Caco-2 (cell line): ENCODE results near the gene IFI27L1. TPM values are rescaled to one million over a fixed set of nuclear protein-coding genes. Genes with fewer than 3 reads are reported as not detected.

Experiments used
- BruUV-seq: library from RNA; stranded (reverse); fragments of 400-500 nt; replicated peaks from 2 replicates; lab custom pipeline; 2021; lab: Mats Ljungman, UMichigan
- CTCF ChIA-PET: fragments of 300-600 bp; sonication (Branson Sonifier 250); formaldehyde crosslinking; loops from one replicate; lab custom pipeline; 2022; ENCODE audit warnings: antibody characterized with exemption; lab: Charles Lee
- POLR2A ChIA-PET: fragments of 300-600 bp; sonication (Branson Sonifier 250); formaldehyde crosslinking; loops from one replicate; lab custom pipeline; 2022; ENCODE audit warnings: antibody characterized with exemption; lab: Charles Lee
- DNase-seq, 2 experiments: peaks; one replicate each; pipeline versions ENCODE4 v3.0.0 to v3.0.0-alpha.2; 2020 to 2022
- H3K27me3 ChIP-seq: replicated peaks from 2 replicates; pipeline ENCODE4 v1.6.0; 2011; ENCODE audit warnings: low read length; ENCODE audit not compliant: control insufficient read depth, insufficient read depth
- H3K36me3 ChIP-seq: 2 replicates; pipeline ENCODE4 v1.5.1; 2011; ENCODE audit warnings: low read length; ENCODE audit not compliant: control insufficient read depth, insufficient read depth
- H3K4me1 ChIP-seq: fragments of 250-450 bp; sonication (Bioruptor Pico); 2 replicates; pipeline ENCODE4 v1.5.1; 2020; ENCODE audit warnings: mild to moderate bottlenecking
- H3K4me3 ChIP-seq: 2 replicates; pipeline ENCODE4 v1.5.1; 2011; ENCODE audit warnings: low read depth, mild to moderate bottlenecking, control low read depth, low read length
- H3K9me3 ChIP-seq: fragments of 250-450 bp; sonication (Bioruptor Pico); 2 replicates; pipeline ENCODE4 v1.5.1; 2020; ENCODE audit warnings: mild to moderate bottlenecking, moderate library complexity
- H3K27ac Mint-ChIP-seq: one replicate; pipeline ENCODE4 v1.8.0; 2022; ENCODE audit warnings: mixed read lengths; ENCODE audit not compliant: unreplicated experiment
- H3K27me3 Mint-ChIP-seq: one replicate; pipeline ENCODE4 v1.8.0; 2022; ENCODE audit warnings: mixed read lengths; ENCODE audit not compliant: insufficient read depth, unreplicated experiment
- H3K36me3 Mint-ChIP-seq: one replicate; pipeline ENCODE4 v1.8.0; 2022; ENCODE audit warnings: mild to moderate bottlenecking, mixed read lengths; ENCODE audit not compliant: insufficient read depth, unreplicated experiment
- H3K4me1 Mint-ChIP-seq: one replicate; pipeline ENCODE4 v1.8.0; 2022; ENCODE audit warnings: low read depth, mixed read lengths; ENCODE audit not compliant: unreplicated experiment
- H3K4me3 Mint-ChIP-seq: one replicate; pipeline ENCODE4 v1.8.0; 2022; ENCODE audit warnings: mild to moderate bottlenecking, moderate library complexity, mixed read lengths; ENCODE audit not compliant: unreplicated experiment
- H3K9me3 Mint-ChIP-seq: one replicate; pipeline ENCODE4 v1.8.0; 2022; ENCODE audit warnings: mixed read lengths; ENCODE audit not compliant: unreplicated experiment
- intact Hi-C: fragments of 100-400 bp; cut with micrococcal nuclease; formaldehyde crosslinking; loops from one replicate; pipeline ENCODE4 v1.10.0; 2022; ENCODE audit not compliant: unreplicated experiment
- total RNA-seq: library from RNA; stranded (reverse); gene quantifications from 2 replicates; pipeline ENCODE4 v1.2.3, GENCODE V29; 2022
- TF ChIP-seq, protein P1 (sequence below), 2 experiments: fragments of 200-600 bp in 1 of 2; IDR thresholded peaks; 1 replicate in 1 of 2; 2 replicates in 1 of 2; pipeline versions ENCODE4 v1.5.1 to v1.8.0; 2011 to 2022; ENCODE audit warnings: antibody characterized with exemption in 1 of 2, control low read depth in 1 of 2, inconsistent platforms in 1 of 2, low read depth in 1 of 2, low read length in 1 of 2, mild to moderate bottlenecking in 1 of 2, moderate library complexity in 1 of 2; ENCODE audit not compliant: insufficient read depth in 1 of 2, severe bottlenecking in 1 of 2, unreplicated experiment in 1 of 2

Gene IFI27L1
- total RNA-seq, 1 experiment from 2014 or later, result 13.6 TPM

DNA sequence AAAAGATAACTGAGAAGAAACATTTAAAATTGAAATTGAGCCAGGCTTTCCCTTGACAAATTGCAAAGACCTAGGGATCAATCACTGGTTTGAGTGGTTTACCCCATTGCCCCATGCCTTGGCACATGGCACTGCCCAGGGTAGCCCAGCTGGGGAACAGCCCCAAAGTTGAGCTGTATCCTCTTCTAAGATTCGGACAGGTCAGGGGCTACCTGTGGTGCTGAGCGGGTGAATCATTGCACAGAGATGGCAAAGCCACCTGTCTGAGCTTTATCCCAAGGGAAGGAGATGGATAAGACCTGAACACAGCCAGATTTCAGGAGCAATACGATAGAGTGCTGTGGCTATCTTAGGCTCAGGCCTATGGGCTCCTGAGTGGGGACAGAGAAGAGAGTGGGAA is 41.3 kb downstream of the IFI27L1 start:
- Mint-ChIP-seq H3K27ac (no peak overlapping the region), H3K4me3 (no peak overlapping the region), H3K9me3 (no peaks in the 10 kb centered on the region), H3K36me3 (no peaks in the 10 kb centered on the region), H3K27me3 (peaks cover 4% of the 10 kb centered on the region), H3K4me1 (no peaks in the 10 kb centered on the region)
- DNase-seq, result no peak
- no peaks in the 10 kb centered on the region for H3K9me3 ChIP-seq
- no peaks in the 10 kb centered on the region for H3K36me3 ChIP-seq
- intact Hi-C loops, result no loop called here
- H3K27me3 ChIP-seq, result 0 out of 2 replicates have a peak, but pooled peaks cover 1% of the 10 kb centered on the region
- BruUV-seq, result no TSS peak
- POLR2A ChIA-PET, result no interaction called here
- H3K4me3 ChIP-seq, result no peak overlapping the region
- H3K4me1 ChIP-seq, result no peaks in the 10 kb centered on the region
- CTCF ChIA-PET, result interaction anchor here (0.6 kb wide), 1 partner anchor 17 kb away, joined by 6 read pairs; no protein-coding TSS in a partner anchor
- TF ChIP-seq, protein P1, sequence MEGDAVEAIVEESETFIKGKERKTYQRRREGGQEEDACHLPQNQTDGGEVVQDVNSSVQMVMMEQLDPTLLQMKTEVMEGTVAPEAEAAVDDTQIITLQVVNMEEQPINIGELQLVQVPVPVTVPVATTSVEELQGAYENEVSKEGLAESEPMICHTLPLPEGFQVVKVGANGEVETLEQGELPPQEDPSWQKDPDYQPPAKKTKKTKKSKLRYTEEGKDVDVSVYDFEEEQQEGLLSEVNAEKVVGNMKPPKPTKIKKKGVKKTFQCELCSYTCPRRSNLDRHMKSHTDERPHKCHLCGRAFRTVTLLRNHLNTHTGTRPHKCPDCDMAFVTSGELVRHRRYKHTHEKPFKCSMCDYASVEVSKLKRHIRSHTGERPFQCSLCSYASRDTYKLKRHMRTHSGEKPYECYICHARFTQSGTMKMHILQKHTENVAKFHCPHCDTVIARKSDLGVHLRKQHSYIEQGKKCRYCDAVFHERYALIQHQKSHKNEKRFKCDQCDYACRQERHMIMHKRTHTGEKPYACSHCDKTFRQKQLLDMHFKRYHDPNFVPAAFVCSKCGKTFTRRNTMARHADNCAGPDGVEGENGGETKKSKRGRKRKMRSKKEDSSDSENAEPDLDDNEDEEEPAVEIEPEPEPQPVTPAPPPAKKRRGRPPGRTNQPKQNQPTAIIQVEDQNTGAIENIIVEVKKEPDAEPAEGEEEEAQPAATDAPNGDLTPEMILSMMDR (IDR thresholded peaks at IDR 0.05; ENCODE audit: insufficient read depth in 1 of 2, low read depth in 1 of 2, low read length in 1 of 2, severe bottlenecking in 1 of 2, unreplicated experiment in 1 of 2), result no peak

GRCh38 chr14:94123296-94123695 is 42.2 kb downstream of the IFI27L1 start:
- ChIA-PET POLR2A (no interaction called here), CTCF (no interaction called here)
- H3K27me3 ChIP-seq, result 0 out of 2 replicates have a peak, but pooled peaks cover 1% of the 10 kb centered on the region
- BruUV-seq, result no TSS peak
- no peak overlapping the region for H3K27ac Mint-ChIP-seq
- H3K9me3 Mint-ChIP-seq, result no peaks in the 10 kb centered on the region
- intact Hi-C loops, result no loop called here
- H3K36me3 ChIP-seq, result no peaks in the 10 kb centered on the region
- H3K4me3 ChIP-seq, result no peak overlapping the region
- no peak for DNase-seq
- no peaks in the 10 kb centered on the region for H3K36me3 Mint-ChIP-seq
- H3K4me1 Mint-ChIP-seq, result no peaks in the 10 kb centered on the region
- H3K4me3 Mint-ChIP-seq, result no peak overlapping the region
- H3K27me3 Mint-ChIP-seq, result no peaks in the 10 kb centered on the region
- no peaks in the 10 kb centered on the region for H3K9me3 ChIP-seq
- no peaks in the 10 kb centered on the region for H3K4me1 ChIP-seq
- TF ChIP-seq, protein P1 (IDR thresholded peaks at IDR 0.05; ENCODE audit: insufficient read depth in 1 of 2, low read depth in 1 of 2, low read length in 1 of 2, severe bottlenecking in 1 of 2, unreplicated experiment in 1 of 2), result no peak

GRCh38 chr14:94123868-94124267 is 42.8 kb downstream of the IFI27L1 start:
- Histone ChIP-seq H3K9me3 (no peaks in the 10 kb centered on the region), H3K4me3 (no peak overlapping the region), H3K4me1 (no peaks in the 10 kb centered on the region), H3K36me3 (no peaks in the 10 kb centered on the region), H3K27me3 (0 out of 2 replicates have a peak, but pooled peaks cover 1% of the 10 kb centered on the region)
- Mint-ChIP-seq H3K4me3 (no peak overlapping the region), H3K27ac (no peak overlapping the region), H3K36me3 (no peaks in the 10 kb centered on the region), H3K27me3 (no peaks in the 10 kb centered on the region), H3K9me3 (no peaks in the 10 kb centered on the region), H3K4me1 (no peaks in the 10 kb centered on the region)
- no TSS peak for BruUV-seq
- TF ChIP-seq, protein P1 (IDR thresholded peaks at IDR 0.05; ENCODE audit: insufficient read depth in 1 of 2, low read depth in 1 of 2, low read length in 1 of 2, severe bottlenecking in 1 of 2, unreplicated experiment in 1 of 2), result no peak
- CTCF ChIA-PET, result no interaction called here
- intact Hi-C loops, result no loop called here
- POLR2A ChIA-PET, result no interaction called here
- DNase-seq, result no peak
